SK-N-MC (cell line): Measurements from ENCODE around the gene CTPS1.

Experiments
- FOXP2 ChIP-seq: optimal IDR thresholded peaks from 2 replicates; pipeline ENCODE3; 2011; ENCODE audit warnings: mild to moderate bottlenecking, moderate library complexity; ENCODE audit not compliant: insufficient read depth; ENCODE audit errors: extremely low read length, control extremely low read depth
- POLR2AphosphoS5 ChIP-seq: IDR thresholded peaks from 2 replicates; pipeline ENCODE4 v1.6.1; 2012; ENCODE audit warnings: mild to moderate bottlenecking, low read depth, low read length, borderline replicate concordance

- no peak for TF ChIP-seq FOXP2
- 0 out of 2 replicates have a peak, but pooled peaks have one; percentile 41 for TF ChIP-seq POLR2AphosphoS5
Observed at GRCh38 chr1:41020109-41020576, 40.6 kb downstream of the CTPS1 start.
